Gastroesophageal sphincter (tissue), 3 donors: Measurements from ENCODE around the gene AKAP6.

Source experiments
- CTCF ChIP-seq, 4 experiments: fragments of 200-600 bp in 2 of 4; fragments of 450-650 bp in 2 of 4; sonication (generic) in 1 of 4; IDR thresholded peaks; one replicate each; pipeline ENCODE4 v1.5.1; 2017 to 2019; ENCODE audit warnings: antibody characterized with exemption in 4 of 4, mild to moderate bottlenecking in 2 of 4, moderate library complexity in 2 of 4
- POLR2A ChIP-seq, 2 donors: fragments of 450-650 bp; IDR thresholded peaks; one replicate each; pipeline ENCODE4 v1.6.1; 2017; ENCODE audit warnings: antibody characterized with exemption in 2 of 2, mild to moderate bottlenecking in 2 of 2, moderate library complexity in 1 of 2
- POLR2AphosphoS5 ChIP-seq: sonication (generic); formaldehyde crosslinking; IDR thresholded peaks from one replicate; pipeline ENCODE4 v1.6.1; 2017; ENCODE audit warnings: antibody characterized with exemption

GRCh38 chr14:32404784-32405573 is 75.9 kb downstream of the AKAP6 start:
- no peak for TF ChIP-seq POLR2AphosphoS5
- no peak for TF ChIP-seq CTCF (IDR thresholded peaks at IDR 0.05)
- no peak for TF ChIP-seq POLR2A (IDR thresholded peaks at IDR 0.05)
